HG03342 (cell line): Measurements from ENCODE around the gene DDT.
"Not testable (repeated sequence)": the region's sequence is repeated elsewhere in the genome, so short reads cannot be mapped to it uniquely, and the experiment has no call there.

ENCODE experiments used
- ATAC-seq: cut with Tn5 transposase; IDR thresholded peaks from one replicate; pipeline ENCODE4 v1.9.1; 2021; ENCODE audit warnings: mild to moderate bottlenecking, moderate library complexity; ENCODE audit not compliant: unreplicated experiment

DDT gene

DNA sequence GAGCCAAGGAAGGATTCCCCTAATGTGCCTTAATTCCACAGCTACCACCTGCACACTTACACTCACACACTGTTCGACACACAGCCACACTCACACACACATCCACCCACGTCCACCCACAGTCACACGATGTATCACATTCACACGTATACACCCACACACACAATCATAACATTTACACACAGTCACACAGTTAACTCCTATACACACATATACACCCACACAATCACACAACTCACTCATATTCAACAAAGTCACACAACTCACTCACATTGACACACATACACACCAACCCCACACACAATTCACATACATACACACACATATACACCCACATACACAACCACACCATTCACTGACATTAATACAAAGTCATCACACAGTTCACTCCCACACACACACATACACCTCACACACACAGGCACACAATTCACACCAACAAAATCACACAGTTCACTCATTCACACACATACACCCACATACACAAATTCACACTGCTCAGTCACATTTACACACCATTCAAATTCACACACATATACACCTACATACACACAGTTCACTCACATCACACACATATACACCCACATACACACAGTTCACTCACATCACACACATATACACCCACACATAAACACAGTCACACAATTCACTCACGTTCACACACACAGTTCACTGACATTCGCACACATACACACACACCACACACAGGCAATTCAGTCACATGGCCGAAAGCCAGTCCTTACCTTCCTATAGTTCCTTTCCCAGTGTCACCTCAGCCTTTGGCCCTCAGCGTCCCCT lies 19.8 kb downstream of the DDT start:
- not testable (repeated sequence) for ATAC-seq

GRCh38 chr22:23953485-23953884 lies 20.8 kb downstream of the DDT start:
- not testable (repeated sequence) for ATAC-seq

DNA sequence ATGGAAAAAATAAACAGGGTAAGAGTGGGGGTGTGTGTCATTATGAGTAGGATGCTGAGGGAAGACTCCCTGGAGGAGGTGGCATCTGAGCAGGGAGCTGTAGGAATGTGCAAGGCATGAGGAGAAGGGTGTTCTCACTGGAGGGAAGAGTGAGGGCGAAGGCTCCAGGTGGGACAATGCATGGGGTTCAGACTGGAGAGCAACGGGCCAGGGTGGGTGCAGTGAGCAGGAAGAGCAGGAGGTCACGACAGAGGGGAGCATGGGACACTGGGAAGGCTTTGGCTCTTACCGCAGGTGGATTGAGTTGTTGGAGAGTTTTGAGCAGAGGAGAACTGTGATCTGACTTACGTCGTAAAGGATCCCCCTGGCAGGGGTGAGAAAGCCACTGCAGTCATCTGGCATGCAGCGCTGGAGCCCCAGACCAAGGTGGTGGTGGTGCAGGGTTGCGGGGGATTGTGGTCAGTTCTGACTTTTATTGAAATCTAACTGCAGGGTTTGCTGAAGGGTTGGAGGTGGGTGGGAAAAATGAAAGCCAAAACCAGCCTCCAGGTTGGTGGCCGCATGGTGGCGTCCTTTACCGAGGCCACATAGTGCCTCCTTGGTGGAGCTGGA lies 21.3 kb downstream of the DDT start:
- not testable (repeated sequence) for ATAC-seq

DNA sequence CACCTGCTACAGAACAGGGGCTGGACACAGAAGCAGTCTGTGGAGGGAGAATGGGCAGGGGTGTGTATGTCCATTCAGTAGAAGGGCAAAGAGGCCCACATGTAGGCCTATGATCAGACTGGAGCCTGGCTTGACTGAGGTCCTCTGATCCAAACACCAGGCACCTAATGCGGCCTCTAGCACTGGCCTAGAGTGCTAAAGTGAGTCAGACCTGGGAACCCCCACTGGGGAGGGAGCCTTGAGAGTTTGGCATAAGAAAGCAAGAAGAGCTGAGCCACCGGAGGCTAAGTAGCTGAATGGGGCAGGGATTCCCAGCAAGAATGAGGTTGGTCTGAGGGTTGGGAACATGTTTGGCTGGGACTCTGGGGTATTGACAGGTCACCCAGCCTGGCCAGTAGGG lies 22.9 kb downstream of the DDT start:
- ATAC-seq, result not testable (repeated sequence)

- not testable (repeated sequence) for ATAC-seq
These were observed 24.5 kb downstream of the DDT start for GRCh38 chr22:23949764-23950163.

DNA sequence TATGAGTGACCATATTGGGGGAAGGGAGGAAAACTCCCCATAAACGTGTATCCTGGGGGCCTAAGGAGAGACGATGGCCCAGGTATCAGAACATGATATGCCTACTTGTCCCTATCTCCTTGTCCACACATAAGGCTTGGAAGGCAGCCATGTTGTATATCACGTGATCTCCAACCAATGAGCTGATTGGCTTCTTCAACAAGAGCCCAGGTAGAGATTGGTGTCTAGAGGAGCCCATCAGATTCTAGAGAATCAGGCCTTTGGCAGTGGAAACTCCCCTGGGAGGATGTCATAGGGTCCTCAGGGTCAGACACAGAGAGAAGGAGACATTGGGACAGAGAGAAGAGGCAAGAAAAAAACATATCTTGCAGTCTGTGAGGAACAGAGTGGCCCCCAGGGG lies 26.9 kb downstream of the DDT start:
- ATAC-seq, result not testable (repeated sequence)

GRCh38 chr22:23940166-23940565 lies 34.1 kb downstream of the DDT start:
- ATAC-seq, result not testable (repeated sequence)

DNA sequence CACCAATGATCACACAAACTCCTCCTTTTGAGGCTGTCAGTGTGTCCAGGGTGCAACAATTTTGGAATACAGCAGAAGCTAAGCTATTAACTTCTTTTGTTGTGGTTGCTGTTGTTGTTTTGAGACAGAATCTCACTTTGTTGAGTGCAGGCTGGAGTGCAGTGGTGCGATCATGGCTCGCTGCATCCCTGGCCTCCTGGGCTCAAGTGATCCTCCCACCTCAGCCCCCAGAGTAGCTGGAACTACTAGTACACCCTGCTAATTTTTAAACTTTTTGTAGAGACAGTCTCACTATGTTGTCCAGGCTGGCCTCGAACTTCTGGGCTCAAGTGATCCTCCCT lies 35.3 kb downstream of the DDT start:
- ATAC-seq, result no peak

- no peak for ATAC-seq
These were observed 35.8 kb downstream of the DDT start for GRCh38 chr22:23938328-23939016.

- no peak for ATAC-seq
These were observed 47.7 kb downstream of the DDT start for GRCh38 chr22:23926561-23926960.

- no peak for ATAC-seq
These were observed 49.1 kb downstream of the DDT start for GRCh38 chr22:23925020-23925606.

GRCh38 chr22:23922921-23923320 lies 51.3 kb downstream of the DDT start:
- ATAC-seq, result no peak

- not testable (repeated sequence) for ATAC-seq
These were observed 52.5 kb downstream of the DDT start for GRCh38 chr22:23921586-23922201.
